NCI-H2029 (cell line): ENCODE data around the gene SPSB4.

Source experiments
- DNase-seq: peaks from one replicate; lab custom pipeline; 2025; lab: John Stamatoyannopoulos, UW

SPSB4 gene

GRCh38 chr3:141055136-141055535 lies 4.0 kb downstream of the SPSB4 start:
- DNase-seq: no peak

- DNase-seq: no peak
Observed at GRCh38 chr3:141055536-141056445, 4.6 kb downstream of the SPSB4 start.

- DNase-seq: no peak
Observed at GRCh38 chr3:141056751-141057171, 5.6 kb downstream of the SPSB4 start.

- DNase-seq: no peak
Observed at GRCh38 chr3:141057436-141057835, 6.3 kb downstream of the SPSB4 start.

DNA sequence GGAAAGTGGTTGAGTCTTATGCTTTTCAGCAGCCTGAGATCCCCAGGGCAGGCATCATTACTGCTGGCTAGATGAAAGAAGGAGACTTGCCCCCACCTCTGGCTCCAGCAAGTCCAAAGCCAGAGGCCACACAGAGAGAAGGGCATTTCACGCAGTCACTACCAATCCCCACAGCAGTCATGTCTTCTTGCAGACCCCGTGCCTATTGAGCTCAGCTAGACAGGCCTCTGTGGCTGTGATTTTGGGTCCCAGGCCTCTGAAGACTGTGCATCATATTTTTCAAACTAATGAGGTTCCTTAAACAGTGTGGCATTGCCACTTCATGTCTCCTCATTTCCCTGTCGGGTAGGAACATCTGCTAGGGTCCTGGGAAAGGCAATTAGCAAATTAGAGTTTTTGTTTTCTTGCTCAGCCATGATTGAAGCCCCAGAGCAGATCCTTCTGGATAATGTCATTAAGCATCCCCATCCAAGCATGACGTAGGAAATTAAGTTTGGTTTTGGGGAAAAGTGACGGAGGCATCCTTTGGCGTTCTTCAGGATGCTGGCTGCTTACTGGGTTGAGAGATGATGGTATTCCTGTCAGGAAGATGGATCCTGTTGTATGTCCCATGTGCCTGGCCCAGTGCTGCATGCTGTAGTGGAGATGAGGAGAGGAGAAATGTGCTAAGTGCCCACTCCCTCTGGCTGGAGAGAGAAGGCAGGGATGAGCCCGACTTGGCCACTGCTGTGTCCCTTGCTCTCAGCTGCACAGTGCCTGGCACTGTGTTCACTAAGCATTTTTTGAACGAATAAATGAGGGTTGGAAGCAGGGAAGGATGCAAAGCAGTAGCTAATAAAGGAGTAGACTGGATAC lies 7.0 kb downstream of the SPSB4 start:
- no peak for DNase-seq

DNA sequence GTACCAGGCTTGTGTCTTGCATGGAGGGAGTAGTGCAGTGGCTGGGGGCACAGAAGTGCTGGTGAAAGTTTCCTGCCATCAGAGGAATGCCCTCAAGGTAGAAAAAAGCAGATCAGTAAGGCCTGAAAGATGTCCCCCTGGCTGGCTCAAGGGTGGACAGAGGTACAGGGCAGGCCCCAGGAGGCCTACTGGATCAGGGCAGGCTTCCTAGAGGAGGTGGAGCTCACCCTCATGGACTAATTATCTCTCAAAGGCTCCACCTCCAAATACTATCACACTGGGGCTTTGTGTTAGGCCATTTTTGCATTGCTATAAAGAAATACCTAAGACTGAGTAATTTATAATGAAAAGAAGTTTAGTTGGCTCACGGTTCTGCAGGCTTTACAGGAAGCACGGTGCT lies 7.8 kb downstream of the SPSB4 start:
- DNase-seq: no peak

- DNase-seq: no peak
Observed at GRCh38 chr3:141059816-141060215, 8.7 kb downstream of the SPSB4 start.

GRCh38 chr3:141060327-141060726 lies 9.2 kb downstream of the SPSB4 start:
- DNase-seq: no peak

- DNase-seq: no peak
Observed at GRCh38 chr3:141063831-141064230, 12.7 kb downstream of the SPSB4 start.

GRCh38 chr3:141064255-141064926 lies 13.2 kb downstream of the SPSB4 start:
- no peak for DNase-seq

DNA sequence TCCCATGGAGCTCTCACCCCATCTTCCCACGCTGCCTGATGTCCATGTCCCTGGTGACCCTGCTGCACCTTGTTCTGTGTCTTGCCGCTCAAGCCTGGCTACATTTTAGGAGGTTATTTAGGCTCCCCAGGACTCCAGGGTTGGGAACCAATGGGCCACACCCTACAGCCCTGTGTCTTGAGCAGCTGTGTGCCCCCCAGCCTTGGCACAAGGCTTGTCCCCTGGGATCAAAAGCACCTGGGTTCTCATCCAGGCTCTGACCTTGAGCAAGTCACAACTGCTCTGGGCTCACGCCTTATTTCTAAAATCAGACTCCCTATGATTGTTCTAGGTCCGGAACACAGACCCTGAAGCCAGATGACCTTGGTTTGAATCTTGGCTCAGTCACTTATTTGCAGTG lies 14.1 kb downstream of the SPSB4 start:
- no peak for DNase-seq

- DNase-seq: no peak
Observed at GRCh38 chr3:141065841-141066805, 15.0 kb downstream of the SPSB4 start.

GRCh38 chr3:141067206-141067974 lies 16.2 kb downstream of the SPSB4 start:
- no peak for DNase-seq

DNA sequence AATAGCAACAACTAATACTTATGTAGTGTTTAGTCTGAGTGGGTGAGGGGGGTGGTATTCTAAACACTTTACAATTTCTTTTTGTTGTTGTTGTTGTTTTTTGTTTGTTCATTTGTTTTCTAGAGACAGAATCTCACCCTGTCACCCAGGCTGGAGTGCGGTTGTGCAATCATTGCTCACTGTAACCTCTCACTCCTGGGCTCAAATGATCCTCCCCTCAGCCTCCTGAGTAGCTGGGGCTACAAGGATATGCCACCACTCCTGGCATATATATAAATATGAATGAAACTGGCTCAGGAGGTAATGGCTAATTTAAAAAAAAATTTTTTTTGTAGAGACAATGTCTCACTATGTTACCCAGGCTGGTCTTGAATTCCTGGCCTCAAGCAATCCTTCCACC lies 19.1 kb downstream of the SPSB4 start:
- no peak for DNase-seq

DNA sequence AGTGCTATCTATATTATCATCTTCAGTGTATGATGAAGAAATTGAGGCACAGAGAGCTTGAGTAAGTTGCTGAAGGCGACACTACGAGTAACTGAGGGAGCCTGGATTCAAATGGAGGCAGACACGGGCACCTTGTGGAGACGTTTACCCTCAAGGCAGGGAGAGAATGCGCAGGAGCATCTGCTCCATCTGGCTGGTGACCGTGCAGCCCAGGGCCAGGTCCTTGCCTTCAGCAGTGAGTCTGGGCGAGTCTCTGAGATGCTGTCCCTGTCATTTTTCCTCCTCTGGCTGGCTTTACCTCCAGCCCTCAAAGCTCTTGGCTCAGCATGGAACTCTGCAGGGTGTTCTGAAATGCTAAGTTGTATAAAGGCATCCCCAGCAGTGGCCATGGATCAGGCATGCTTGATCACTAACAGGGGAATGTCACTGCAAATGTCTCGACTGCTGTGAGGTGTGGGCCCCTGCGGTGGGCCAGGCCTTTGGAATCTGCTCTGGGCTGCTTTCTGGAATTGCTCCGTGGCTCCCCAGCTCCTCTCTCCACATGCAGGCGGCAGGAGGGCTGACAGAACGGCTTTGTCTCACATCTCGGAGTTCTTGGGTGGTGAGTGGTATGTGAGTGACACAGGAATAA lies 19.7 kb downstream of the SPSB4 start:
- no peak for DNase-seq

GRCh38 chr3:141071681-141072260 lies 20.6 kb downstream of the SPSB4 start:
- DNase-seq: no peak

GRCh38 chr3:141072950-141073349 lies 21.8 kb downstream of the SPSB4 start:
- DNase-seq: no peak

GRCh38 chr3:141073580-141073979 lies 22.4 kb downstream of the SPSB4 start:
- no peak for DNase-seq

DNA sequence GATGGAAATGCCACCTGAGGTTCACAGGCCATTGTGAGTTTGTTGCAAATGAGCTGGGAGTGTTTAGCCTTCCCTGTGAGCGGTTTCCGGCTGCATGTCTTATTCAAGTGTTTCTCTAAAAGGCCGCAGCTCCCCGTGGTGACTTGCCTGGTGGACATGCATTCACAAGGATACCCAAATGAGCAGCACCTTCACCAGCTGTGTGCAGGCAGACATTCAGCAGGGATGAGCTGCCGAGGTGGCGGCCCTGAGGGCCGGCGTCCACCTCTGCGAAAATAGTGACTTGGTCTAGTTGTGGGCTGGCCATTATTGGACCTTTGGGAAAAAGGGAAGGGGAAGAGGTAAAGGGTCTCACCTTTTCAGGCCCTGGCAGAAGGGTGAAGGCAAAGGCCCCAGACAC lies 23.4 kb downstream of the SPSB4 start:
- no peak for DNase-seq
